Measurements from ENCODE around the gene ZNF763. TPM values are rescaled to one million over a fixed set of nuclear protein-coding genes. Genes with fewer than 3 reads are reported as not detected.
"Not testable (repeated sequence)": the region's sequence is repeated elsewhere in the genome, so short reads cannot be mapped to it uniquely, and the experiment has no call there.

The ZNF763 gene
- total RNA-seq, result 2.1 and 4.3 TPM in 2 replicates
- long read RNA-seq, partial matches to known transcripts, result 0 of 3 reads
- long read RNA-seq, other reads (novel, unspliced or antisense), result 1 of 3 reads

DNA sequence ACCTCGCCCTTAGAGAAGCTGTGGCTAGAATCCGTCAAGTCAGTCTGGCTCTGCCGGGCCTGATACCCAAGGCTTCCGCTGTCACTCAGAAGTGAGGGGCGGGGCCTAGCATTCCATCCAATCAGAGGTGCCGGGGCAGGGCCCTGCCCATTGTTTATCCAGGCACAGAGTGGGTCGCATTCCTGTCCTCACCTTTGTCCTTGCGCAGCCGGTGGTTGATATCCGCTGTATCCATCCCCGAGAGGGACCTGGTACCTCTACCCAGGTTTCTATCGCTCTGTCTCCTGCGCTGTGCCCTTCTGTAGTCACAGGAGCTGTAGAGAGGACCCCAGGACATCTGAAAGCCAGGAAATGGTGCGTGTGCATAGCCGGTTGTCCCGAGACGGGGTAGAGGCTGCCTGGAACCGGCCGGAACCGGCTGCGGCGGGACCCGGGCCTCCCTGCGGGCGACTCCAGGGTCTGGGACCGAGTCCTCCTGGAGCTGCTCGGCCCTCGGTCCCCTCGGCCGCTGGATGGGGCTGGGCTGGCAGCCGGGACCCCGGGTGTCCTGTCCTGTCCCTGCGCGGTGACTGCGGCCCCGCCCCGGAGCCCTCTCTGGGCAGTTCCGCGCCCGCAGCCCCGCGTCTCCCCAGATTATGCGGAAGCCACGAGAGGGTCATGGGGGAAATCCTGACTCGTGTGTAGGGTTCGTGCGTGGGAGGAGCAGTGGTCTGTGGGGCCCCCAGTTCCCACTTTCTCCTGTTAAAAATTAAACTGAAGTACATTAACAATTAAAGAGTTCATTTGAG lies at the start of gene ZNF763:
ZNF763 (plus strand) TSS at position 183 of the 788 bp plus-strand sequence; CDS start at position 352, 169 bp downstream.
- peaks cover 7% of the 10 kb centered on the region for H3K36me3 Mint-ChIP-seq (ENCODE audit: unreplicated experiment)
- peak within 1 kb of the TSS; percentile 98 for H3K27ac Mint-ChIP-seq (ENCODE audit: unreplicated experiment)
- no peaks in the 10 kb centered on the region for H3K27me3 Mint-ChIP-seq (ENCODE audit: unreplicated experiment)
- DNase-seq (ENCODE audit: extremely low spot score, unreplicated experiment), result peak; percentile 94
- H3K4me3 Mint-ChIP-seq (ENCODE audit: unreplicated experiment), result peak within 1 kb of the TSS; percentile 84
- TF ChIP-seq, protein P1, sequence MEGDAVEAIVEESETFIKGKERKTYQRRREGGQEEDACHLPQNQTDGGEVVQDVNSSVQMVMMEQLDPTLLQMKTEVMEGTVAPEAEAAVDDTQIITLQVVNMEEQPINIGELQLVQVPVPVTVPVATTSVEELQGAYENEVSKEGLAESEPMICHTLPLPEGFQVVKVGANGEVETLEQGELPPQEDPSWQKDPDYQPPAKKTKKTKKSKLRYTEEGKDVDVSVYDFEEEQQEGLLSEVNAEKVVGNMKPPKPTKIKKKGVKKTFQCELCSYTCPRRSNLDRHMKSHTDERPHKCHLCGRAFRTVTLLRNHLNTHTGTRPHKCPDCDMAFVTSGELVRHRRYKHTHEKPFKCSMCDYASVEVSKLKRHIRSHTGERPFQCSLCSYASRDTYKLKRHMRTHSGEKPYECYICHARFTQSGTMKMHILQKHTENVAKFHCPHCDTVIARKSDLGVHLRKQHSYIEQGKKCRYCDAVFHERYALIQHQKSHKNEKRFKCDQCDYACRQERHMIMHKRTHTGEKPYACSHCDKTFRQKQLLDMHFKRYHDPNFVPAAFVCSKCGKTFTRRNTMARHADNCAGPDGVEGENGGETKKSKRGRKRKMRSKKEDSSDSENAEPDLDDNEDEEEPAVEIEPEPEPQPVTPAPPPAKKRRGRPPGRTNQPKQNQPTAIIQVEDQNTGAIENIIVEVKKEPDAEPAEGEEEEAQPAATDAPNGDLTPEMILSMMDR (IDR thresholded peaks at IDR 0.05), result no peak
- no peaks in the 10 kb centered on the region for H3K9me3 Mint-ChIP-seq (ENCODE audit: unreplicated experiment)
- peaks cover 18% of the 10 kb centered on the region for H3K4me1 Mint-ChIP-seq (ENCODE audit: unreplicated experiment)

DNA sequence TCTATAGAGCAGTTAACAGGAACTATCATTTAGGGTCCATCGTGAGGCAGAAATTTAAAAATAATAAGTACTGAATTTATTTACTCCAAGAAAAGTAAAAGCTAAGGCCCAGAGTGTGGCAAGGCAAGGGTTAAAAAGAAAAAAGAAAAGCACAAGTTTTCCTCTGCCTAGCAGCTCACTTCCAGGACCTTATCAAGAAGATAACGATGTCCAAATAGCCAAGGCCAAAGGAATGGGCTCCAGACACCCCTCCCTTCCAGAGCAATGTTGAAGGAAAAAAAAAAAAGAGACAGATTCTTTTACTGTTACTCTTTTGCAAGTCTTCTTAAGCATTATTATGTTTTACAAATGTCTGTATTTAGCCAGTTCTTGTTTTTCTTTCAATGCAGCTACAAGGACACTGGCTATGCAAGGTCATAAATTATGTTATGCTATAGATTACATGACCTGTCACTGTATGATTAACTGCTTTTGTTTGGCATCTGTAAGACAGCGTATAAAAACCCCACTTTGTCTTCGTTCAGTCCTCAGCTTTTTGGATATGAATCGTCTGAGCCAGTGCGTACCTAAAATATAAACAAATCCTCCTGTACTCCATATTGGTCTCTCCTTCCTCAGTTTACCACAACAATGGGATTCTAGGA lies 42.9 kb upstream of the ZNF763 start:
- no peak overlapping the region for H3K4me3 Mint-ChIP-seq (ENCODE audit: unreplicated experiment)

DNA sequence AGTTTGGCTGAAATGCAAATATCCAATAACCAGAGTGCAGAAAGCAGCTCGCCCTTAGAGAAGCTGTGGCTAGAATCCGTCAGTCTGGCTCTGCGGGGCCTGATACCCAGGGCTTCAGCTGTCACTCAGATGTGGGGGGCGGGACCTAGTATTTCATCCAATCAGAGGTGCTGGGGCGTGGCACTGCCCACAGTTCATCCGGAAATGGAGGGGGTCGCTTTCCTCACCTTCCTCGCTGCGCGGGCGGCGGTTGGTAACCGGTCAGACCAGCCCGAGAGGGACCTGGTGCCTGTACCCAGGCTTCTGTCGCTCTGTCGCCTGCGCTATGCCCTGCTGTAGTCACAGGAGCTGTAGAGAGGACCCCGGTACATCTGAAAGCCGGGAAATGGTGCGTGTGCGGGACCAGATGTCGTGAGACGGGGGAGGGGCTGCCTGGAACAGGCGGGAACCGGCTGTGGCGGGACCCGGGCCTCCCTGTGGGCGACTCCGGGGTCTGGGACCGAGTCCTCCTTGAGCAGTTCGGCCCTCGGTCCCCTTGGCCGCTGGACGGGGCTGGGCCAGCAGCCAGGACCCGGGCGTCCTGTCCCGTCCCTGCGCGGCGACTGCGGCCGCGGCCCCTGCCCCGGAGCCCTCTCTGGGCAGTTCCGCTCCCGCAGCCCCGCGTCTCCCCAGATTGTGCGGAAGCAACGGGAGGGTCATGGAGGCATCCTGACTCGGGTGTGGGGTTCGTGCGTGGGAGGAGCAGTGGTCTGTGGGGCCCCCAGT lies 39.8 kb upstream of the ZNF763 start, which contains the start of gene ZNF700:
ZNF700 (plus strand) TSS at position 222 of the 765 bp plus-strand sequence; CDS start at position 326, 104 bp downstream.
- Mint-ChIP-seq H3K9me3 (ENCODE audit: unreplicated experiment) (no peaks in the 10 kb centered on the region), H3K4me3 (ENCODE audit: unreplicated experiment) (peak within 1 kb of the TSS; percentile 98), H3K4me1 (ENCODE audit: unreplicated experiment) (peaks cover 27% of the 10 kb centered on the region), H3K27ac (ENCODE audit: unreplicated experiment) (peak within 1 kb of the TSS; percentile 100), H3K27me3 (ENCODE audit: unreplicated experiment) (no peaks in the 10 kb centered on the region), H3K36me3 (ENCODE audit: unreplicated experiment) (peaks cover 7% of the 10 kb centered on the region)
- TF ChIP-seq, protein P1 (IDR thresholded peaks at IDR 0.05), result peak; percentile 3
- DNase-seq (ENCODE audit: extremely low spot score, unreplicated experiment), result peak; percentile 96

More for the DNA sequence above, 42.9 kb upstream of the ZNF763 start:
- Mint-ChIP-seq H3K4me1 (ENCODE audit: unreplicated experiment) (peaks cover 27% of the 10 kb centered on the region), H3K9me3 (ENCODE audit: unreplicated experiment) (peaks cover 10% of the 10 kb centered on the region), H3K27me3 (ENCODE audit: unreplicated experiment) (no peaks in the 10 kb centered on the region), H3K36me3 (ENCODE audit: unreplicated experiment) (peaks cover 5% of the 10 kb centered on the region), H3K27ac (ENCODE audit: unreplicated experiment) (no peak overlapping the region)
- DNase-seq (ENCODE audit: extremely low spot score, unreplicated experiment), result no peak
- TF ChIP-seq, protein P1 (IDR thresholded peaks at IDR 0.05), result no peak

DNA sequence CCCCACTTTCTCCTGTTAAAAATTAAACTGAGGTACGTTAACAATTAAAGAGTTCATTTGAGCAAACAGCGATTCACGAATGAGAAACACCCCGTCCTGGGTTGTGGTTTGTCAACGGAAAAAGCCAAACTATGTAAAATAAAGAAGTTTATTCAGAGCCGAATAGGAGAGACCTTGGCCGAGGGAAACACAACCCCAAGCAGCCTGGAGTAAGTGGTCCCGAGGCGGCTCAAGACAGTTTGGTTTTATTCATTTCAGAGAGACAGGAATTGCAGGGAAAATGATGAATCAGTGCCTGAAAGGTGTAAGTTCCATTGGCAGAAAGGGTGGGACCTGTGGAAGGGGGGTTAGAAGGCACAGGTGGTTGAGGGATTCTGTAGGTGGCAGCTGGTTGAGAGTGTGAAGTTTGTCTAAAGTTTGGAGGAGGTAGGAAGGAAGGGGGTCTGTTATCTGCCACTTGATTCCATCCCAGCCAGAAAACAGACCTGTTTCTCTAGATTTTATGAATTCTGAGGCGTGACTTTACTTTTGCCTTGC lies 39.1 kb upstream of the ZNF763 start:
- H3K27me3 Mint-ChIP-seq (ENCODE audit: unreplicated experiment); DNase-seq (ENCODE audit: extremely low spot score, unreplicated experiment); H3K36me3 Mint-ChIP-seq (ENCODE audit: unreplicated experiment); H3K9me3 Mint-ChIP-seq (ENCODE audit: unreplicated experiment): not testable (repeated sequence)
- peaks cover 27% of the 10 kb centered on the region for H3K4me1 Mint-ChIP-seq (ENCODE audit: unreplicated experiment)
- peak overlapping the region; percentile 93 for H3K27ac Mint-ChIP-seq (ENCODE audit: unreplicated experiment)
- H3K4me3 Mint-ChIP-seq (ENCODE audit: unreplicated experiment), result peak overlapping the region; percentile 98

DNA sequence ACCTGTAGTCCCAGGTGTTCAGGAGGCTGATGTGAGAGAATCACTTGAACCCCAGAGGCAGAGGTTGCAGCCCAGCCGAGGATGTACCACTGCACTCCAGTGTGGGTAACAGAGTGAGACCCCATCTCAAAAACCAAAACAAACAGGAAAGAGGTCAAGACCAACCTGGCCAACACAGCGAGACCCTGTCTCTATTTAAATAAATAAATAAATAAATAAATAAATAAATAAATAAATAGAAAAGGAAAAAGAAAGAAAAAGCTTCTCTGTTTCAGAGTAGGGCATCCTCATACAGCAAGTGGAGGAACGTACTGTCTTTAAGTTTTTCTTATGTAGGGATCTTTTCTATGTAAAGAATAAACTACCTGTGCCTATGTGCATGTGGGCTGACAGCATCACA lies 37.6 kb upstream of the ZNF763 start:
- H3K27me3 Mint-ChIP-seq (ENCODE audit: unreplicated experiment), result no peaks in the 10 kb centered on the region
- H3K27ac Mint-ChIP-seq (ENCODE audit: unreplicated experiment), result no peak overlapping the region
- H3K4me3 Mint-ChIP-seq (ENCODE audit: unreplicated experiment), result no peak overlapping the region
- no peak for DNase-seq (ENCODE audit: extremely low spot score, unreplicated experiment)
- H3K36me3 Mint-ChIP-seq (ENCODE audit: unreplicated experiment), result peaks cover 16% of the 10 kb centered on the region
- peaks cover 32% of the 10 kb centered on the region for H3K4me1 Mint-ChIP-seq (ENCODE audit: unreplicated experiment)
- TF ChIP-seq, protein P1 (IDR thresholded peaks at IDR 0.05), result no peak
- H3K9me3 Mint-ChIP-seq (ENCODE audit: unreplicated experiment), result peaks cover 7% of the 10 kb centered on the region
